ENCODE measurements around the gene DDX60.
A peak's percentile ranks its signal among the peaks of the same experiment; 100 is the strongest.
"Not testable (repeated sequence)": the region's sequence is repeated elsewhere in the genome, so short reads cannot be mapped to it uniquely, and the experiment has no call there.

Gene DDX60

GRCh38 chr4:168318266-168318895 lies at the start of gene DDX60:
Gene DDX60, minus strand, starts transcription at chr4:168318752. Its CDS starts 7,493 bp downstream, at chr4:168311259.
- peaks cover 4% of the 10 kb centered on the region; the same call in 1 of the 2 replicates for H3K4me1 ChIP-seq
- peak; percentile 35 to 68 for DNase-seq (ENCODE audit: low spot score in 2 of 2)
- peak within 1 kb of the TSS; percentile 48 for H3K4me3 ChIP-seq
- in situ Hi-C loops (cut with MboI; ENCODE audit: low sequenced_read_pairs) = no loop called here
- no peaks in the 10 kb centered on the region for H3K36me3 ChIP-seq (replicated peaks)
- H3K9me3 ChIP-seq = no peaks in the 10 kb centered on the region
- H3K27me3 ChIP-seq (ENCODE audit: low read depth) = no peaks in the 10 kb centered on the region

- Histone ChIP-seq H3K9me3 (no peaks in the 10 kb centered on the region), H3K4me3 (no peak overlapping the region), H3K36me3 (replicated peaks) (no peaks in the 10 kb centered on the region), H3K27me3 (ENCODE audit: low read depth) (no peaks in the 10 kb centered on the region), H3K4me1 (no peaks in the 10 kb centered on the region)
- no peak for DNase-seq (ENCODE audit: low spot score in 2 of 2)
- in situ Hi-C loops (cut with MboI; ENCODE audit: low sequenced_read_pairs) = no loop called here
These were observed 48.5 kb upstream of the DDX60 start for GRCh38 chr4:168367065-168367464.

GRCh38 chr4:168362025-168362401 lies 43.5 kb upstream of the DDX60 start:
- Histone ChIP-seq H3K27me3 (ENCODE audit: low read depth) (no peaks in the 10 kb centered on the region), H3K4me3 (no peak overlapping the region), H3K4me1 (no peaks in the 10 kb centered on the region), H3K36me3 (replicated peaks) (no peaks in the 10 kb centered on the region), H3K9me3 (no peaks in the 10 kb centered on the region)
- in situ Hi-C loops (cut with MboI; ENCODE audit: low sequenced_read_pairs) = no loop called here
- DNase-seq (ENCODE audit: low spot score in 2 of 2) = no peak

GRCh38 chr4:168361365-168362024 lies 42.9 kb upstream of the DDX60 start:
- no peaks in the 10 kb centered on the region for H3K9me3 ChIP-seq
- in situ Hi-C loops (cut with MboI; ENCODE audit: low sequenced_read_pairs) = no loop called here
- H3K4me3 ChIP-seq = no peak overlapping the region
- no peaks in the 10 kb centered on the region for H3K27me3 ChIP-seq (ENCODE audit: low read depth)
- no peaks in the 10 kb centered on the region for H3K4me1 ChIP-seq
- no peaks in the 10 kb centered on the region for H3K36me3 ChIP-seq (replicated peaks)
- DNase-seq (ENCODE audit: low spot score in 2 of 2) = no peak

- Histone ChIP-seq H3K27me3 (ENCODE audit: low read depth) (no peaks in the 10 kb centered on the region), H3K36me3 (replicated peaks) (no peaks in the 10 kb centered on the region), H3K4me3 (no peak overlapping the region), H3K9me3 (no peaks in the 10 kb centered on the region), H3K4me1 (no peaks in the 10 kb centered on the region)
- DNase-seq (ENCODE audit: low spot score in 2 of 2) = no peak
- in situ Hi-C loops (cut with MboI; ENCODE audit: low sequenced_read_pairs) = no loop called here
These were observed 41.7 kb upstream of the DDX60 start for GRCh38 chr4:168360271-168360670.

- in situ Hi-C loops (cut with MboI; ENCODE audit: low sequenced_read_pairs) = no loop called here
- H3K4me3 ChIP-seq = no peak overlapping the region
- no peaks in the 10 kb centered on the region for H3K4me1 ChIP-seq
- no peaks in the 10 kb centered on the region for H3K36me3 ChIP-seq (replicated peaks)
- no peak for DNase-seq (ENCODE audit: low spot score in 2 of 2)
- no peaks in the 10 kb centered on the region for H3K9me3 ChIP-seq
- no peaks in the 10 kb centered on the region for H3K27me3 ChIP-seq (ENCODE audit: low read depth)
These were observed 39.4 kb upstream of the DDX60 start for GRCh38 chr4:168357941-168358340.

- in situ Hi-C loops (cut with MboI; ENCODE audit: low sequenced_read_pairs) = no loop called here
- no peak for DNase-seq (ENCODE audit: low spot score in 2 of 2)
- H3K4me1 ChIP-seq = no peaks in the 10 kb centered on the region
- no peaks in the 10 kb centered on the region for H3K9me3 ChIP-seq
- no peaks in the 10 kb centered on the region for H3K36me3 ChIP-seq (replicated peaks)
- H3K27me3 ChIP-seq (ENCODE audit: low read depth) = no peaks in the 10 kb centered on the region
- no peak overlapping the region for H3K4me3 ChIP-seq
These were observed 35.2 kb upstream of the DDX60 start for GRCh38 chr4:168353746-168354145.

GRCh38 chr4:168337550-168337940 lies 19.0 kb upstream of the DDX60 start:
- Histone ChIP-seq H3K4me3 (no peak overlapping the region), H3K36me3 (replicated peaks) (no peaks in the 10 kb centered on the region), H3K27me3 (ENCODE audit: low read depth) (no peaks in the 10 kb centered on the region), H3K4me1 (no peaks in the 10 kb centered on the region), H3K9me3 (no peaks in the 10 kb centered on the region)
- DNase-seq (ENCODE audit: low spot score in 2 of 2) = no peak
- in situ Hi-C loops (cut with MboI; ENCODE audit: low sequenced_read_pairs) = no loop called here

GRCh38 chr4:168336837-168337549 lies 18.4 kb upstream of the DDX60 start:
- in situ Hi-C loops (cut with MboI; ENCODE audit: low sequenced_read_pairs) = no loop called here
- Histone ChIP-seq H3K4me3 (no peak overlapping the region), H3K36me3 (replicated peaks) (no peaks in the 10 kb centered on the region), H3K9me3 (no peaks in the 10 kb centered on the region), H3K27me3 (ENCODE audit: low read depth) (no peaks in the 10 kb centered on the region), H3K4me1 (no peaks in the 10 kb centered on the region)
- no peak for DNase-seq (ENCODE audit: low spot score in 2 of 2)

GRCh38 chr4:168335621-168336020 lies 17.1 kb upstream of the DDX60 start:
- no peak overlapping the region for H3K4me3 ChIP-seq
- in situ Hi-C loops (cut with MboI; ENCODE audit: low sequenced_read_pairs) = no loop called here
- DNase-seq (ENCODE audit: low spot score in 2 of 2) = no peak

GRCh38 chr4:168334053-168334452 lies 15.5 kb upstream of the DDX60 start:
- Histone ChIP-seq H3K27me3 (ENCODE audit: low read depth) (no peaks in the 10 kb centered on the region), H3K36me3 (replicated peaks) (no peaks in the 10 kb centered on the region), H3K9me3 (no peaks in the 10 kb centered on the region), H3K4me3 (no peak overlapping the region), H3K4me1 (no peaks in the 10 kb centered on the region)
- in situ Hi-C loops (cut with MboI; ENCODE audit: low sequenced_read_pairs) = no loop called here
- no peak for DNase-seq (ENCODE audit: low spot score in 2 of 2)

More at GRCh38 chr4:168335621-168336020, 17.1 kb upstream of the DDX60 start:
- Histone ChIP-seq H3K36me3 (replicated peaks) (no peaks in the 10 kb centered on the region), H3K27me3 (ENCODE audit: low read depth) (no peaks in the 10 kb centered on the region), H3K9me3 (no peaks in the 10 kb centered on the region), H3K4me1 (no peaks in the 10 kb centered on the region)

GRCh38 chr4:168330575-168330974 lies 12.0 kb upstream of the DDX60 start:
- in situ Hi-C loops (cut with MboI; ENCODE audit: low sequenced_read_pairs); H3K36me3 ChIP-seq (replicated peaks); H3K27me3 ChIP-seq (ENCODE audit: low read depth): not testable (repeated sequence)

GRCh38 chr4:168325591-168325990 lies 7.0 kb upstream of the DDX60 start:
- no peak for DNase-seq (ENCODE audit: low spot score in 2 of 2)
- in situ Hi-C loops (cut with MboI; ENCODE audit: low sequenced_read_pairs) = no loop called here

More at GRCh38 chr4:168330575-168330974, 12.0 kb upstream of the DDX60 start:
- not testable (repeated sequence) for H3K9me3 ChIP-seq; H3K4me3 ChIP-seq; H3K4me1 ChIP-seq; DNase-seq (ENCODE audit: low spot score in 2 of 2)

GRCh38 chr4:168321006-168321405 lies 2.5 kb upstream of the DDX60 start:
- no peak for DNase-seq (ENCODE audit: low spot score in 2 of 2)
- H3K4me3 ChIP-seq = no peak overlapping the region
- in situ Hi-C loops (cut with MboI; ENCODE audit: low sequenced_read_pairs) = no loop called here
- H3K4me1 ChIP-seq = peaks cover 4% of the 10 kb centered on the region; the same call in 1 of the 2 replicates
- no peaks in the 10 kb centered on the region for H3K9me3 ChIP-seq
- no peaks in the 10 kb centered on the region for H3K27me3 ChIP-seq (ENCODE audit: low read depth)
- H3K36me3 ChIP-seq (replicated peaks) = no peaks in the 10 kb centered on the region

More at GRCh38 chr4:168325591-168325990, 7.0 kb upstream of the DDX60 start:
- no peaks in the 10 kb centered on the region for H3K36me3 ChIP-seq (replicated peaks)
- H3K27me3 ChIP-seq (ENCODE audit: low read depth) = no peaks in the 10 kb centered on the region
- no peak overlapping the region for H3K4me3 ChIP-seq
- no peaks in the 10 kb centered on the region for H3K9me3 ChIP-seq
- H3K4me1 ChIP-seq = no peaks in the 10 kb centered on the region
